HG02885 (cell line): ENCODE measurements around the gene CHN1.

Source experiments
- ATAC-seq: cut with Tn5 transposase; IDR thresholded peaks from one replicate; pipeline ENCODE4 v1.9.1; 2021; ENCODE audit warnings: mild to moderate bottlenecking; ENCODE audit not compliant: unreplicated experiment, poor library complexity

Gene CHN1

DNA sequence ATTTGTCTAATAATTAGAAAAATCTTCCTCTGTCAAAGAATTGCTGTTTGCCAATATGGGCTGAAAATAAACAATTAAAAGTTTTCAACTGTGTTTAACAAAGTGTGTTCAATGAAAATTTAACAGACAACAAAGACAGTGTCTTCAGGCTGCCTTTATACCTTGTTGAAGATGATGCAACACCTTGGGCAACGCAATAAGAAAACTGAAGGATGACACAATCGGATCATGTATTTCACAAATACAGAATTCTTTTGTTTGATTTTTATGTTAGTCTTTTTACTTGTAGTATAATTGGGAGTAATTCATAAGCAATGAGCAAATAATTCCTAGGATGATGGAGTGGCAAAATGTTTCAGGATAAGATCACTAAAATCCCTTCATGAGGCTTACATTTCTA, 27.8 kb downstream of the CHN1 start:
- no peak for ATAC-seq

- ATAC-seq, result no peak
These were observed 31.1 kb downstream of the CHN1 start for GRCh38 chr2:174974131-174974530.

GRCh38 chr2:174972924-174973323, 32.3 kb downstream of the CHN1 start:
- no peak for ATAC-seq

GRCh38 chr2:174971868-174972781, 33.1 kb downstream of the CHN1 start:
- no peak for ATAC-seq

GRCh38 chr2:174970092-174970491, 35.1 kb downstream of the CHN1 start:
- no peak for ATAC-seq

DNA sequence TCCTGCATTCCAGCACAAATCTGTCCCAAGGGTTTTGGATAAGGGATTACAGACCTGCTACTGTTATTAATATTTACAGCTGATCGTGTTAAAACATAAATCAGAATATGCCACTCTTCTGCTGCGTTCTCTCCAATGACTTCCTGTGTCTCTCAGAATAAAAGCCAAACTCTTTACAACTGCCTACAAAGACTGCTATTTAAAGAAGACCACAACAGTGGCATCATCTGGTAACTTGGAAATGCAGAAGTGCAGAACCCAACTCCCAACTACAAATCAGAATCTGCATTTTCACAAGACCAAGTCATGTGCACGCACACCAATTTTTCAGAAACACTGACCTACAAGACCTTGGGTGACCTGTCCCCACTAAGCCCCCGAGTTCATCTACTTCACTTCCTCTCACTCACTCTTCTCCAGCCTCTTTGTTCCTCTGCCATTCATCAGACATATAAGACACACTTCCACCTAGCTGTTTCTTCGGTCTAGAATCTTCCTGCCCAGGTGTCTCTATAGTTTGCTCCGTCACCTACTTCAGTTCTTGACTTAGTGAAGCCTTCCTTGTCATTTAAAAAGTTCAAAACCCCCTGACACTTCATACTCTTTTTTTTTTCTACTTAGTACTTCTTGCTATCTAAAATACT, 36.0 kb downstream of the CHN1 start:
- ATAC-seq, result no peak

DNA sequence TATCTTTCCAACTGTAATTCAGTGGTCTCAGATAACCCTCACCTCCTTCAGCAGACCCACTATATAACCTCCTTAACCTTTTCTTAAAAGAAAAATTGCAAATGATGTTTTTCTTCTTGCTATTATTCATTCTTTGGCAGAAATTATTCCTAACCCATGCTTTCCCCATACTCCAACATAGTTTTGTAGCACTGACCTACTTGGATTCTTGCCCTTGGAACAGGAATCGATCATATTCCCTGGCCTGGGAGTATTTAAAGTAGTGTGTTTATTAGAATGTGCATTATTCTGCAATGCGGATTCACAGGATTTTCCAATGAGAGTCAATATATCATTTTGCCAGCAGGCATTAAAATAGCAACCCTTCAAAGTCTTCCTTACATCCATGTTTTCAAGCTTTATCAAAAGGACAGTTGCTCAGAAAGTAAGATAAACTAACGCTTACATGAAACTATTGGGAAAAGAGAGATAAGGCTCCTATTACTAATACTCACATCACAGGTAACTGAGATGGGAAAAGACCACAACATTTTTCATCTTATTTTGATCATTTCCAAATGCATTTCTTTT, 37.4 kb downstream of the CHN1 start:
- ATAC-seq, result no peak

DNA sequence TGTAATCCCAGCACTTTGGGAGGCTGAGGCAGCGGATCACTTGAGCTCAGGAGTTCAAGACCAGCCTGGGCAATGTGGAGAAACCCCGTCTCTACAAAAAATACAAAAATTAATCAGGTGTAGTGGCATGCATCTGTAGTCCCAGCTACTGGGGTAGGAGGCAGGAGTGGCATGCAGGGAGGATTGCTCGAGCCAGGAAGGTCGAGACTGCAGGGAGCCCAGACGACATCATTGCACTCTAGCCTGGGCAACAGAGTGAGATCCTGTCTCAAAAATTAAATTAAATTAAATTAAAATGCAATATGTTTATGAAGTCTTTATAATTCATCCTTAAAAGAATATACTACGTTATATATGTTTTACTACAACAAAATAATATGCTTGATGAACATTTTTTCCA, 38.1 kb downstream of the CHN1 start:
- ATAC-seq, result no peak

- ATAC-seq, result no peak
These were observed 39.0 kb downstream of the CHN1 start for GRCh38 chr2:174965992-174966744.

GRCh38 chr2:174965551-174965950, 39.6 kb downstream of the CHN1 start:
- no peak for ATAC-seq

GRCh38 chr2:174964404-174964803, 40.8 kb downstream of the CHN1 start:
- no peak for ATAC-seq

GRCh38 chr2:174963437-174964400, 41.5 kb downstream of the CHN1 start:
- ATAC-seq, result no peak

GRCh38 chr2:174959787-174960186, 45.4 kb downstream of the CHN1 start:
- no peak for ATAC-seq

- no peak for ATAC-seq
These were observed 48.1 kb downstream of the CHN1 start for GRCh38 chr2:174957050-174957449.

- ATAC-seq, result no peak
These were observed 52.6 kb downstream of the CHN1 start for GRCh38 chr2:174952607-174953006.

GRCh38 chr2:174951745-174952144, 53.4 kb downstream of the CHN1 start:
- no peak for ATAC-seq

GRCh38 chr2:174949988-174950687, 55.0 kb downstream of the CHN1 start:
- ATAC-seq, result no peak

GRCh38 chr2:174945601-174946260, 59.5 kb downstream of the CHN1 start:
- no peak for ATAC-seq
